Right lobe of liver (tissue), 6 donors: Measurements from ENCODE around the gene UBAC2. TPM values are rescaled to one million over a fixed set of nuclear protein-coding genes. Genes with fewer than 3 reads are reported as not detected.
A peak's percentile ranks its signal among the peaks of the same experiment; 100 is the strongest.

Source experiments
- ATAC-seq, 4 donors: fragments of 200-7000 bp; cut with Tn5 transposase; one replicate each; pipeline ENCODE4 v1.9.1; 2020; ENCODE audit warnings: mild to moderate bottlenecking in 4 of 4, moderate library complexity in 4 of 4
- DNase-seq, 3 donors: peaks; one replicate each; pipeline ENCODE4 v3.0.0-alpha.2; 2020
- H3K27ac ChIP-seq, 3 donors: fragments of 200-600 bp; one replicate each; pipeline ENCODE4 v1.8.0; 2022
- H3K27me3 ChIP-seq, 2 donors: fragments of 200-600 bp; one replicate each; pipeline ENCODE4 v1.8.0; 2022
- H3K36me3 ChIP-seq, 4 donors: fragments of 200-600 bp; sonication (generic) in 1 of 4; one replicate each; pipeline versions ENCODE4 v1.5.1 to v1.8.0; 2017 to 2022; ENCODE audit warnings: control low read depth in 1 of 4
- H3K4me1 ChIP-seq, 4 donors: fragments of 200-600 bp; sonication (generic) in 1 of 4; one replicate each; pipeline versions ENCODE4 v1.5.1 to v1.8.0; 2017 to 2022; ENCODE audit warnings: control low read depth in 1 of 4
- H3K4me3 ChIP-seq, 3 donors: fragments of 200-600 bp; one replicate each; pipeline ENCODE4 v1.8.0; 2022
- H3K9me3 ChIP-seq, 4 donors: fragments of 200-600 bp; sonication (generic) in 1 of 4; one replicate each; pipeline versions ENCODE4 v1.5.1 to v1.8.0; 2017 to 2022; ENCODE audit warnings: control low read depth in 1 of 4
- CTCF ChIP-seq, 4 donors: fragments of 200-600 bp in 3 of 4; fragments of 450-650 bp in 1 of 4; IDR thresholded peaks; one replicate each; pipeline versions ENCODE4 v1.5.1 to v1.8.0; 2016 to 2022; ENCODE audit warnings: antibody characterized with exemption in 4 of 4, mild to moderate bottlenecking in 2 of 4
- POLR2A ChIP-seq: fragments of 450-650 bp; IDR thresholded peaks from one replicate; pipeline ENCODE4 v1.6.1; 2017; ENCODE audit warnings: antibody characterized with exemption, mild to moderate bottlenecking
- WGBS: methylation state at CpG from one replicate; pipeline ENCODE4 v1.1.6; 2018; ENCODE audit warnings: low coverage, low lambda C conversion rate; ENCODE audit not compliant: insufficient coverage; ENCODE audit errors: missing lambda C conversion rate; 5-methylcytosine and 5-hydroxymethylcytosine counted together
- intact Hi-C, 2 donors: fragments of 100-400 bp; cut with DNase I; formaldehyde crosslinking; loops; one replicate each; pipeline versions ENCODE4 v1.11.2 to v1.14.1; 2022
- total RNA-seq, 6 experiments: library from RNA; depleted of rRNA in 2 of 6; stranded (reverse); fragments of >200 nt in 2 of 6; fragmentation: NEBNext Ultra II Directional in 3 of 6; extraction: Animal tissue kit (Norgen Biotek cat#: 25700) in 3 of 6; gene quantifications; one replicate each; pipeline versions ENCODE4 v1.1.0 to v1.2.4, GENCODE V29; 2016 to 2023
- donor health status: DM: no; HTN: yes; CAD: no.
- donor health status: DM: no; HTN: no; CAD: no.
- donor health status: DM: no; HTN: no; CAD: no.
- donor health status: DM: no; HTN: yes; CAD: no.
- donor health status: DM: no; HTN: yes; CAD: no.

Gene UBAC2
- total RNA-seq, 6 experiments from 2014 or later, result 30.2 to 45.0 (median 37.0) TPM

GRCh38 chr13:99335603-99336002, 134.9 kb downstream of the UBAC2 start:
- H3K4me1 ChIP-seq, result peaks cover 0 to 31% (median 5%) of the 10 kb centered on the region in 4 donors
- ATAC-seq (no peak), DNase-seq (no peak)
- H3K27ac ChIP-seq, result no peak overlapping the region
- intact Hi-C loops, result no loop called here
- TF ChIP-seq CTCF (IDR thresholded peaks at IDR 0.05) (no peak), POLR2A (no peak)
- peaks cover 0 to 3% (median 0%) of the 10 kb centered on the region in 4 donors for H3K36me3 ChIP-seq
- H3K4me3 ChIP-seq, result no peak overlapping the region
- WGBS, result 75% methylated on average over 3 of the region's 4 CpGs
- H3K27me3 ChIP-seq, result no peaks in the 10 kb centered on the region
- H3K9me3 ChIP-seq, result no peaks in the 10 kb centered on the region

GRCh38 chr13:99339230-99339721, 138.6 kb downstream of the UBAC2 start:
- Histone ChIP-seq H3K4me3 (no peak overlapping the region), H3K27me3 (no peaks in the 10 kb centered on the region), H3K36me3 (peaks cover 0 to 18% (median 6%) of the 10 kb centered on the region in 4 donors), H3K4me1 (peaks cover 0 to 13% (median 5%) of the 10 kb centered on the region in 4 donors), H3K27ac (peak overlapping the region in 1 of 3 donors; percentile 22), H3K9me3 (no peaks in the 10 kb centered on the region)
- 93% methylated on average over 5 of the region's 5 CpGs for WGBS
- intact Hi-C loops, result no loop called here
- ATAC-seq (peak in 1 of 4 donors; percentile 11), DNase-seq (no peak)
- no peak for TF ChIP-seq POLR2A
- TF ChIP-seq CTCF (IDR thresholded peaks at IDR 0.05), result no peak

GRCh38 chr13:99339736-99340397, 139.2 kb downstream of the UBAC2 start:
- H3K4me3 ChIP-seq, result no peak overlapping the region
- H3K36me3 ChIP-seq, result peaks cover 0 to 18% (median 6%) of the 10 kb centered on the region in 4 donors
- H3K9me3 ChIP-seq, result no peaks in the 10 kb centered on the region
- 38% methylated on average over 8 of the region's 8 CpGs for WGBS
- intact Hi-C loops, result no loop called here
- peak; percentile 79 to 86 (median 81) for ATAC-seq
- peaks cover 0 to 13% (median 5%) of the 10 kb centered on the region in 4 donors for H3K4me1 ChIP-seq
- H3K27ac ChIP-seq, result peak overlapping the region in 1 of 3 donors; percentile 22
- H3K27me3 ChIP-seq, result no peaks in the 10 kb centered on the region
- peak in 1 of 3 donors; percentile 45 for DNase-seq
- TF ChIP-seq POLR2A, result no peak
- no peak for TF ChIP-seq CTCF (IDR thresholded peaks at IDR 0.05)

- ATAC-seq (no peak), DNase-seq (no peak)
- Histone ChIP-seq H3K27ac (no peak overlapping the region), H3K4me1 (peaks cover 0 to 13% (median 5%) of the 10 kb centered on the region in 4 donors), H3K9me3 (no peaks in the 10 kb centered on the region), H3K27me3 (no peaks in the 10 kb centered on the region), H3K36me3 (peaks cover 0 to 18% (median 6%) of the 10 kb centered on the region in 4 donors), H3K4me3 (no peak overlapping the region)
- intact Hi-C loops, result no loop called here
- TF ChIP-seq POLR2A (no peak), CTCF (IDR thresholded peaks at IDR 0.05) (no peak)
Observed at GRCh38 chr13:99340638-99341037, 140.0 kb downstream of the UBAC2 start.
